ENCODE measurements around the gene PARVB. TPM values are rescaled to one million over a fixed set of nuclear protein-coding genes. Genes with fewer than 3 reads are reported as not detected.

Gene PARVB
- total RNA-seq, 1 donor = 29.3 TPM

DNA sequence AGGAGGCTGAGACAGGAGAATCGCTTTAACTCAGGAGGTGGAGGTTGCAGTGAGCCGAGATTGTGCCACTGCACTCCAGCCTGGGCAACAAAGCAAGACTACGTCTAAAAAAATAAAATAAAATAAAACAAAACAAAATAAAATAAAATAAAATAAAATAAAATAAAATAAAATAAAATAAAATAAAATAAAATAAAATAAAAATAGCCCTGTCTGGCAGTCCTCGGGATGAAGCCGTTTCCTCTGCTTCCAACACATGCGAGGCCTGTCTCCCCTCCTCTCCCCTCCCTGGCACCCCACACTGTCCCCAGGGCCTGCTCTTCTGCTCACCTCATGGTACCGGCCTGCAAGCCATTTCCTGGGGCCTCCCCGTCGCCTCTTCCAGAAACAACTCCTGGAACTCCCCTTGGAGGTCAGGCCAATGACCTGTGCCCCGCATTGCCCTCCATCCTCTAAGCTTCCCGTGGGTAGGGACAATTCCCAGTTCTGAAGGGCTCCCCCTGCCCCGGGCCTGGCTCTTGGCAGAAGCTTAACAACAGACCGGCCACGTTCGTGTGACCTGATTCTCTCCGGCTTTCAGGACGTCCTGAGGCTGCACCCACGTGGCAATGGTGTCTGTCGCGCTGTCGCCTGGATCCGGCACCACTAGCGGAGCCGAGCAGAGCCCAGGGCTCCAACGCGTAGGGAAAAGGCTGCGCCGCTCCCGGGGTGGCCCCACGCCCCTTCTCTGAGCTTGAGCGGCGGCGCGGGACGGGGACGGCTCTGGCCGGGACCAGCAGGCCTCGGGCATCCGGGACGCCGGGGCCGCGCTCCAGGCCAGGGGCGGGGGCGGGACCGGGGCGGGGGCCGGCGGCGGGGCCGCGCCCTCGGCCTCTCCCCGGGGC lies 456 bp upstream of the PARVB start:
- H3K4me2 ChIP-seq (ENCODE audit: insufficient read depth, low read length) = peak overlapping the region; percentile 92
- no peaks in the 10 kb centered on the region for H3K9me3 ChIP-seq (ENCODE audit: low read depth, low read length)
- H3K4me1 ChIP-seq (ENCODE audit: insufficient read depth, low read length) = peaks cover 23% of the 10 kb centered on the region
- peak overlapping the region; percentile 80 for H3K4me3 ChIP-seq (ENCODE audit: insufficient read depth, low read length)
- H3K36me3 ChIP-seq (ENCODE audit: insufficient read depth, low read length) = no peaks in the 10 kb centered on the region
- peak; percentile 95 for DNase-seq (ENCODE audit: insufficient read length, low spot score, missing footprints)
- TF ChIP-seq, protein P1, sequence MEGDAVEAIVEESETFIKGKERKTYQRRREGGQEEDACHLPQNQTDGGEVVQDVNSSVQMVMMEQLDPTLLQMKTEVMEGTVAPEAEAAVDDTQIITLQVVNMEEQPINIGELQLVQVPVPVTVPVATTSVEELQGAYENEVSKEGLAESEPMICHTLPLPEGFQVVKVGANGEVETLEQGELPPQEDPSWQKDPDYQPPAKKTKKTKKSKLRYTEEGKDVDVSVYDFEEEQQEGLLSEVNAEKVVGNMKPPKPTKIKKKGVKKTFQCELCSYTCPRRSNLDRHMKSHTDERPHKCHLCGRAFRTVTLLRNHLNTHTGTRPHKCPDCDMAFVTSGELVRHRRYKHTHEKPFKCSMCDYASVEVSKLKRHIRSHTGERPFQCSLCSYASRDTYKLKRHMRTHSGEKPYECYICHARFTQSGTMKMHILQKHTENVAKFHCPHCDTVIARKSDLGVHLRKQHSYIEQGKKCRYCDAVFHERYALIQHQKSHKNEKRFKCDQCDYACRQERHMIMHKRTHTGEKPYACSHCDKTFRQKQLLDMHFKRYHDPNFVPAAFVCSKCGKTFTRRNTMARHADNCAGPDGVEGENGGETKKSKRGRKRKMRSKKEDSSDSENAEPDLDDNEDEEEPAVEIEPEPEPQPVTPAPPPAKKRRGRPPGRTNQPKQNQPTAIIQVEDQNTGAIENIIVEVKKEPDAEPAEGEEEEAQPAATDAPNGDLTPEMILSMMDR (IDR thresholded peaks at IDR 0.05; ENCODE audit: extremely low read depth, low read depth, low read length) = no peak
- H3K27ac ChIP-seq (ENCODE audit: low read depth, low read length) = peak overlapping the region; percentile 87
- H3K79me2 ChIP-seq (ENCODE audit: insufficient read depth, low read length) = peaks cover 45% of the 10 kb centered on the region
- peaks cover 2% of the 10 kb centered on the region for H4K20me1 ChIP-seq (ENCODE audit: insufficient read depth, low read length)
- no peaks in the 10 kb centered on the region for H3K27me3 ChIP-seq (ENCODE audit: insufficient read depth, low read length)
- peak overlapping the region; percentile 96 for H2AFZ ChIP-seq (ENCODE audit: low read length)

DNA sequence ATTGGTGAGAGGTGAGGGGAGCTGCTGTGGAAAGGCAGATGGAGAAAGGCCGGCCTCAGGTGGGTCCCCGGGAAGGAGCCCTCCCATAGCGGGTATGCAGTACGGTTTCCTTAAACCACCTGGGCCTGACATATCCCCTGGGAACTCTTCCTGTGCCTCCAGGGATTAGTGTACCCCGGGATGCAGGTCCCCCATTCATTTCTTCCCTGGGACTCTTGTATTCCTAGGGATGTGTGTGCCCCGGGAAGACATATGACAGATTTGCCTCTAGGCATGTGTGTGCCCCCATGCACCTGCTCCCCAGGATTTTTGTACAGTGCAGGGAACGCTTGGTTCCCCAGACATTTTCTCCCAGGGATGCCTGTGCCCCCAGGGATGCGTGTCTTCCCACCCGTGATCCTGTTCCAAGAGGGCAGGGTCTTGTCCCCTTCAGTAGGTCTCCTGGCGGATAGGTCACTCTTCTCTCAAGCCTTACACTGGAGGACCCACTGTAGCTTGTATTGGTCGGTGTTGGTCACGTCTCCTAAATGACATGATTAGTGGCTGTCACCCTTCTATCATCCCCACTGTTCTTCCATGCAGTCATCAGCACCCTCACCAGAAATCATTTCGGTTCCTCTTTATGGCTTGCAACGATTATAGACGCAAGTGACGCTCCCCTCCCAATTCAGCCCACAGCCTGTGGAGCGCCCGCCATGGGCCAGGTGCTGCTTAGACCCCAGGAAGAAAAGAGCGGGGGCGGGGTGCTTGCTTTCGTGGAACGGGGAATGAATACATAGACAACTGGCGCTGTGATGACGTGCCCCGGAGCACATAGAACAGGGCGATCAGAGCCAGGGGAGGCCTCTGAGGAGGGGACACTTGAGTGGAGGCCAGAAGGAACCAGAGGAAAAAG lies 1.3 kb downstream of the PARVB start:
- peaks cover 55% of the 10 kb centered on the region for H3K79me2 ChIP-seq (ENCODE audit: insufficient read depth, low read length)
- no peaks in the 10 kb centered on the region for H3K36me3 ChIP-seq (ENCODE audit: insufficient read depth, low read length)
- no peaks in the 10 kb centered on the region for H3K27me3 ChIP-seq (ENCODE audit: insufficient read depth, low read length)
- TF ChIP-seq, protein P1 (IDR thresholded peaks at IDR 0.05; ENCODE audit: extremely low read depth, low read depth, low read length) = no peak
- peak overlapping the region; percentile 80 for H3K4me3 ChIP-seq (ENCODE audit: insufficient read depth, low read length)
- H4K20me1 ChIP-seq (ENCODE audit: insufficient read depth, low read length) = peaks cover 2% of the 10 kb centered on the region
- H2AFZ ChIP-seq (ENCODE audit: low read length) = no peak overlapping the region
- no peaks in the 10 kb centered on the region for H3K9me3 ChIP-seq (ENCODE audit: low read depth, low read length)
- peak; percentile 75 for DNase-seq (ENCODE audit: insufficient read length, low spot score, missing footprints)
- peaks cover 23% of the 10 kb centered on the region for H3K4me1 ChIP-seq (ENCODE audit: insufficient read depth, low read length)
- H3K4me2 ChIP-seq (ENCODE audit: insufficient read depth, low read length) = peak overlapping the region; percentile 79
- no peak overlapping the region for H3K27ac ChIP-seq (ENCODE audit: low read depth, low read length)

DNA sequence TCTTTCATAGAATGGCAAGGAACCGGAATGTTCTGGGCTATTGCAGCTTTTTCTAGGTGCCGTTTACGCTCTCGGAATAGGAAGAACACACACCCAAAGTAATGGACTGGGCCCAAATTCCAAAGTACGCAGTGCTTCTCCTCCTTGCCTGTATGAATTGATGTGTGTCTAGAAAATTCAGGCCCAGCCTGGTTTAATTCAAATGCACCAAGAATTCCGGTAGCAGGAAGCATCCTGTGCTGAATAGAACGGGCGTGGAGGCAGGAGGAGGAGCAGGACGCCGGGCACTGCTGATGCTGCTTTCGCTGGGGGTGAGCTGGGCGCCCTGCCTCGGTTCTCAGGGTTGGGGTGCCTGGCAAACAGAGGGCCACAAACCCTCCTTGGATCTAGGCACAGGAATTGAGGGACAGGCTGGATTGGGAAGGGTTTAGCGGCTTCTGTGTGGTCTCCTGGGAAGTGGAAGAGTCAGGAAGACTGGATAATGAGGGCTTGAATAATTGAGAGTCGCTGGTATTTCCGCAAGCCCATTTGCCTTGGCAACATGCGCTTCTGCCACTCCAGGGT lies 2.0 kb downstream of the PARVB start:
- Histone ChIP-seq H4K20me1 (ENCODE audit: insufficient read depth, low read length) (peaks cover 2% of the 10 kb centered on the region), H3K9me3 (ENCODE audit: low read depth, low read length) (no peaks in the 10 kb centered on the region), H3K79me2 (ENCODE audit: insufficient read depth, low read length) (peaks cover 60% of the 10 kb centered on the region), H3K4me3 (ENCODE audit: insufficient read depth, low read length) (no peak overlapping the region), H2AFZ (ENCODE audit: low read length) (no peak overlapping the region), H3K4me1 (ENCODE audit: insufficient read depth, low read length) (peaks cover 23% of the 10 kb centered on the region), H3K36me3 (ENCODE audit: insufficient read depth, low read length) (no peaks in the 10 kb centered on the region), H3K4me2 (ENCODE audit: insufficient read depth, low read length) (no peak overlapping the region), H3K27me3 (ENCODE audit: insufficient read depth, low read length) (no peaks in the 10 kb centered on the region), H3K27ac (ENCODE audit: low read depth, low read length) (peak overlapping the region; percentile 12)
- TF ChIP-seq, protein P1 (IDR thresholded peaks at IDR 0.05; ENCODE audit: extremely low read depth, low read depth, low read length) = no peak
- DNase-seq (ENCODE audit: insufficient read length, low spot score, missing footprints) = peak; percentile 74

Measured in osteoblast (primary cell).